ENCODE data around the gene KIAA1671. TPM values are rescaled to one million over a fixed set of nuclear protein-coding genes. Genes with fewer than 3 reads are reported as not detected.

Gene KIAA1671
- total and polyA plus RNA-seq, 9 of the 15 experiments (the other 6 are each of a cell fraction or from before 2014, with no cell fraction given) = under 0.01 to 0.11 (median 0.02) TPM; not detected in 5

DNA sequence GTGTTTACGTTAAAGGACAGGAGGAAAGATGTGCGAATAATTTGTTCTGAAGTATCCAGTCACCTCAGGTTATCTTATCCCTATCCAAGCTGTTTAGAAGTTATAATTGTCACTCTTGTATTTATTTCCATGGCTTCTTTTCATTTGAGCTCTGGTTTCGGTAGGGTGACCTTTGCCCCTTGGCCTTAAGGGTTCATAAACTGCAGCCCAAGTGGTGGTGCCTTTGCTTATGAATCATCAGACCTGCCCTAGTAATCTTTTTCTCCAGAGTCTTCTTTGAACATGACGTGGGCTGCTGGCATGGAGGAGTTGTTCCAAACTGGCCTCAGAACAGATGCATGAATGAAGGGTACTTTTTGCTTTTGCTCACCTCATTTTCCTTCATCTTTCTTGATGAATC, 240.6 kb downstream of the KIAA1671 start:
- no peak overlapping the region for H3K4me2 ChIP-seq (ENCODE audit: insufficient read depth, low read length)
- ATAC-seq (no peak), DNase-seq (ENCODE audit: extremely low read depth in 1 of 4, low spot score in 3 of 4) (no peak), FAIRE-seq (no peak)
- in situ Hi-C loops (cut with MboI) (no loop called here), intact Hi-C loops (cut with micrococcal nuclease) (no loop called here)
- no peak overlapping the region for H3K27ac ChIP-seq (ENCODE audit: extremely low read depth, low read depth, low read length)
- no peak overlapping the region for H3K9ac ChIP-seq (ENCODE audit: insufficient read depth in 1 of 2, low read depth in 2 of 2, low read length in 2 of 2)
- no peaks in the 10 kb centered on the region for H3K9me3 ChIP-seq (replicated peaks; ENCODE audit: control insufficient read depth, insufficient read depth, low read depth, low read length)
- no peaks in the 10 kb centered on the region for H3K4me1 ChIP-seq (replicated peaks in 1 of 2; ENCODE audit: control insufficient read depth in 2 of 2, insufficient read depth in 2 of 2, low read length in 2 of 2)
- WGBS (ENCODE audit: insufficient coverage, low coverage, missing lambda C conversion rate) = 0% methylated on average over 4 of the region's 4 CpGs
- no peak for TF ChIP-seq U2AF2 (optimal IDR thresholded peaks at IDR 0.05; ENCODE audit: low read depth, low read length)
- TF ChIP-seq ZNF197 (CRISPR knock-in tag; IDR thresholded peaks at IDR 0.05; ENCODE audit: low read depth) = no peak
- no peak for TF ChIP-seq CXXC5 (CRISPR knock-in tag; IDR thresholded peaks at IDR 0.05)
- TF ChIP-seq, protein P1, sequence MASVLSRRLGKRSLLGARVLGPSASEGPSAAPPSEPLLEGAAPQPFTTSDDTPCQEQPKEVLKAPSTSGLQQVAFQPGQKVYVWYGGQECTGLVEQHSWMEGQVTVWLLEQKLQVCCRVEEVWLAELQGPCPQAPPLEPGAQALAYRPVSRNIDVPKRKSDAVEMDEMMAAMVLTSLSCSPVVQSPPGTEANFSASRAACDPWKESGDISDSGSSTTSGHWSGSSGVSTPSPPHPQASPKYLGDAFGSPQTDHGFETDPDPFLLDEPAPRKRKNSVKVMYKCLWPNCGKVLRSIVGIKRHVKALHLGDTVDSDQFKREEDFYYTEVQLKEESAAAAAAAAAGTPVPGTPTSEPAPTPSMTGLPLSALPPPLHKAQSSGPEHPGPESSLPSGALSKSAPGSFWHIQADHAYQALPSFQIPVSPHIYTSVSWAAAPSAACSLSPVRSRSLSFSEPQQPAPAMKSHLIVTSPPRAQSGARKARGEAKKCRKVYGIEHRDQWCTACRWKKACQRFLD (CRISPR knock-in tag; IDR thresholded peaks at IDR 0.05) = no peak
- no peak for TF ChIP-seq CBX8 (IDR thresholded peaks at IDR 0.05; ENCODE audit: borderline replicate concordance, extremely low read depth, low read depth, low read length, poor library complexity, severe bottlenecking)
- TF ChIP-seq SRSF3 (IDR thresholded peaks at IDR 0.05; ENCODE audit: insufficient read depth, low read length) = no peak
- TF ChIP-seq SMARCE1 (IDR thresholded peaks at IDR 0.05) = no peak
- H3K79me2 ChIP-seq (ENCODE audit: control insufficient read depth, insufficient read depth, low read length) = no peaks in the 10 kb centered on the region
- no peaks in the 10 kb centered on the region; the same call in 1 of the 2 replicates for H4K20me1 ChIP-seq (replicated peaks; ENCODE audit: control insufficient read depth, insufficient read depth, low read length)
- H3K27me3 ChIP-seq (ENCODE audit: control insufficient read depth in 2 of 2, insufficient read depth in 2 of 2, low read length in 2 of 2) = peaks cover 0 to 8% of the 10 kb centered on the region in 2 experiments; a peak in 1 of 5 replicates
- no peaks in the 10 kb centered on the region for H3K9me1 ChIP-seq (ENCODE audit: control insufficient read depth, insufficient read depth, low read length)
- no TSS peak for BruUV-seq (replicated peaks)
- no peak overlapping the region for H2AFZ ChIP-seq (ENCODE audit: low read depth, low read length)
- H3K4me3 ChIP-seq = no peak overlapping the region
- no peaks in the 10 kb centered on the region for H3K36me3 ChIP-seq (ENCODE audit: control insufficient read depth, insufficient read depth, low read length)
- POLR2A ChIA-PET = no interaction called here
- CTCF ChIA-PET (ENCODE audit: low intra/inter-chr PET ratio) = no interaction called here
